ENCODE results near the gene ACOXL.

DNA sequence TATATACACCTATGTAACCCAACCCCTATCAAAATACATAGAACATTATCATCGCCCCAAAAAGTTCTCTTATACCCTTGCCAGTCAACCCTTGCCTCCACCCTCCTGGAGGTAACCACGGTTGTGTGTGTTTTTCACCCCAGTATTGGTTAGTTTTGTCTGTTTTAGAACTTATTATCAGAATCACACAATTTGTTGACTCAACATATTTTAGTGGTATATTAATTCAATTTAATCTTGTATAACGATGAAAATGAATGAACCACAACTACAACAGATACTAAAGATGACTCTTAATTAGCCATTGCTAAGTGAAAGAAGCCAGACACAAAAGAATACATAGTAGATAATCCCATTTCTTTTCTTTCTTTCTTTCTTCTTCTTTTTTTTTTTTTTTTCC, 19.3 kb downstream of the ACOXL start:
- TF ChIP-seq CTCF (tag by site-specific recombination; IDR thresholded peaks at IDR 0.05) (no peak), ZBTB1 (tag by site-specific recombination; IDR thresholded peaks at IDR 0.05) (no peak), SP2 (tag by site-specific recombination; IDR thresholded peaks at IDR 0.05) (no peak), ZNF777 (tag by site-specific recombination; IDR thresholded peaks at IDR 0.05; ENCODE audit: borderline replicate concordance) (no peak), ZNF501 (tag by site-specific recombination; IDR thresholded peaks at IDR 0.05) (no peak), ZBTB49 (tag by site-specific recombination; IDR thresholded peaks at IDR 0.05; ENCODE audit: low read depth) (no peak), GLI2 (tag by site-specific recombination; IDR thresholded peaks at IDR 0.05; ENCODE audit: borderline replicate concordance, low read depth) (no peak), ZBTB20 (tag by site-specific recombination; IDR thresholded peaks at IDR 0.05) (no peak)
- TF ChIP-seq, protein P1, sequence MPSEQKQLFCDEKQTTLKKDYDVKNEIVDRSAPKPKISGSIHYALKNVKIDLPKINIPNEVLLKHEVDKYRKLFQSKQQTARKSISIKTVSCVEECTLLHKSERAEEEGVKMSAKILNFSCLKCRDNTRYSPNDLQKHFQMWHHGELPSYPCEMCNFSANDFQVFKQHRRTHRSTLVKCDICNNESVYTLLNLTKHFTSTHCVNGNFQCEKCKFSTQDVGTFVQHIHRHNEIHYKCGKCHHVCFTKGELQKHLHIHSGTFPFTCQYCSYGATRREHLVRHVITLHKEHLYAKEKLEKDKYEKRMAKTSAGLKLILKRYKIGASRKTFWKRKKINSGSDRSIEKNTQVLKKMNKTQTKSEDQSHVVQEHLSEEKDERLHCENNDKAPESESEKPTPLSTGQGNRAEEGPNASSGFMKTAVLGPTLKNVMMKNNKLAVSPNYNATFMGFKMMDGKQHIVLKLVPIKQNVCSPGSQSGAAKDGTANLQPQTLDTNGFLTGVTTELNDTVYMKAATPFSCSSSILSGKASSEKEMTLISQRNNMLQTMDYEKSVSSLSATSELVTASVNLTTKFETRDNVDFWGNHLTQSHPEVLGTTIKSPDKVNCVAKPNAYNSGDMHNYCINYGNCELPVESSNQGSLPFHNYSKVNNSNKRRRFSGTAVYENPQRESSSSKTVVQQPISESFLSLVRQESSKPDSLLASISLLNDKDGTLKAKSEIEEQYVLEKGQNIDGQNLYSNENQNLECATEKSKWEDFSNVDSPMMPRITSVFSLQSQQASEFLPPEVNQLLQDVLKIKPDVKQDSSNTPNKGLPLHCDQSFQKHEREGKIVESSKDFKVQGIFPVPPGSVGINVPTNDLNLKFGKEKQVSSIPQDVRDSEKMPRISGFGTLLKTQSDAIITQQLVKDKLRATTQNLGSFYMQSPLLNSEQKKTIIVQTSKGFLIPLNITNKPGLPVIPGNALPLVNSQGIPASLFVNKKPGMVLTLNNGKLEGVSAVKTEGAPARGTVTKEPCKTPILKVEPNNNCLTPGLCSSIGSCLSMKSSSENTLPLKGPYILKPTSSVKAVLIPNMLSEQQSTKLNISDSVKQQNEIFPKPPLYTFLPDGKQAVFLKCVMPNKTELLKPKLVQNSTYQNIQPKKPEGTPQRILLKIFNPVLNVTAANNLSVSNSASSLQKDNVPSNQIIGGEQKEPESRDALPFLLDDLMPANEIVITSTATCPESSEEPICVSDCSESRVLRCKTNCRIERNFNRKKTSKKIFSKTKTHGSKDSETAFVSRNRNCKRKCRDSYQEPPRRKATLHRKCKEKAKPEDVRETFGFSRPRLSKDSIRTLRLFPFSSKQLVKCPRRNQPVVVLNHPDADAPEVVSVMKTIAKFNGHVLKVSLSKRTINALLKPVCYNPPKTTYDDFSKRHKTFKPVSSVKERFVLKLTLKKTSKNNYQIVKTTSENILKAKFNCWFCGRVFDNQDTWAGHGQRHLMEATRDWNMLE (tag by site-specific recombination; conservative IDR thresholded peaks at IDR 0.05; ENCODE audit: low read depth), result no peak

All from HEK293 (cell line).